Measurements from ENCODE around the gene CDH15.

- TF ChIP-seq POLR2A (IDR thresholded peaks at IDR 0.05) (no peak), CTCF (IDR thresholded peaks at IDR 0.05) (no peak), POLR2AphosphoS5 (IDR thresholded peaks at IDR 0.05) (no peak)
Measured at GRCh38 chr16:89157778-89158177, 13.8 kb upstream of the CDH15 start.
